Measurements from ENCODE around the gene GNGT2. TPM values are rescaled to one million over a fixed set of nuclear protein-coding genes. Genes with fewer than 3 reads are reported as not detected.

GNGT2 gene
- total RNA-seq, 1 experiment from 2014 or later = not detected

DNA sequence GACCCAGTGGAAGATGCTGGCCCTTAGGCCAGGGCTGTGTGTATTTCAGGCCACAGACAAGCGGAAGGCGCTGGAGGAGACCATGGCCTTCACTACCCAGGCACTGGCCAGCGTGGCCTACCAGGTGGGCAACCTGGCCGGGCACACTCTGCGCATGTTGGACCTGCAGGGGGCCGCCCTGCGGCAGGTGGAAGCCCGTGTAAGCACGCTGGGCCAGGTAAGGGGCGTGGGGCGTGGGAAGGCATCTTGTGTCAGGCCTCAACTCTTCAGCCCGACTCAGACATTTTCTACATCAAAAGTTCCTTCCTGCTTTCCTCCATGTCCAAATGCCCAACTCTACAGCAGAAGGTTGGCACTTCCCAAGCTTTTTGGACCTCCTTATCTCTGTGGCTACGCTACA, 6.1 kb upstream of the GNGT2 start:
- ATAC-seq (no peak), DNase-seq (ENCODE audit: low read depth, low spot score) (no peak)
- TF ChIP-seq, protein P1, sequence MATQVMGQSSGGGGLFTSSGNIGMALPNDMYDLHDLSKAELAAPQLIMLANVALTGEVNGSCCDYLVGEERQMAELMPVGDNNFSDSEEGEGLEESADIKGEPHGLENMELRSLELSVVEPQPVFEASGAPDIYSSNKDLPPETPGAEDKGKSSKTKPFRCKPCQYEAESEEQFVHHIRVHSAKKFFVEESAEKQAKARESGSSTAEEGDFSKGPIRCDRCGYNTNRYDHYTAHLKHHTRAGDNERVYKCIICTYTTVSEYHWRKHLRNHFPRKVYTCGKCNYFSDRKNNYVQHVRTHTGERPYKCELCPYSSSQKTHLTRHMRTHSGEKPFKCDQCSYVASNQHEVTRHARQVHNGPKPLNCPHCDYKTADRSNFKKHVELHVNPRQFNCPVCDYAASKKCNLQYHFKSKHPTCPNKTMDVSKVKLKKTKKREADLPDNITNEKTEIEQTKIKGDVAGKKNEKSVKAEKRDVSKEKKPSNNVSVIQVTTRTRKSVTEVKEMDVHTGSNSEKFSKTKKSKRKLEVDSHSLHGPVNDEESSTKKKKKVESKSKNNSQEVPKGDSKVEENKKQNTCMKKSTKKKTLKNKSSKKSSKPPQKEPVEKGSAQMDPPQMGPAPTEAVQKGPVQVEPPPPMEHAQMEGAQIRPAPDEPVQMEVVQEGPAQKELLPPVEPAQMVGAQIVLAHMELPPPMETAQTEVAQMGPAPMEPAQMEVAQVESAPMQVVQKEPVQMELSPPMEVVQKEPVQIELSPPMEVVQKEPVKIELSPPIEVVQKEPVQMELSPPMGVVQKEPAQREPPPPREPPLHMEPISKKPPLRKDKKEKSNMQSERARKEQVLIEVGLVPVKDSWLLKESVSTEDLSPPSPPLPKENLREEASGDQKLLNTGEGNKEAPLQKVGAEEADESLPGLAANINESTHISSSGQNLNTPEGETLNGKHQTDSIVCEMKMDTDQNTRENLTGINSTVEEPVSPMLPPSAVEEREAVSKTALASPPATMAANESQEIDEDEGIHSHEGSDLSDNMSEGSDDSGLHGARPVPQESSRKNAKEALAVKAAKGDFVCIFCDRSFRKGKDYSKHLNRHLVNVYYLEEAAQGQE (IDR thresholded peaks at IDR 0.05; ENCODE audit: insufficient read depth in 1 of 2, low read depth in 2 of 2, low read length in 1 of 2) = no peak
- TF ChIP-seq TCF7L2 (IDR thresholded peaks at IDR 0.05; ENCODE audit: low read depth, low read length) (no peak), SIN3A (IDR thresholded peaks at IDR 0.05; ENCODE audit: borderline replicate concordance, insufficient read depth, low read depth, low read length) (no peak)
- TF ChIP-seq, protein P2, sequence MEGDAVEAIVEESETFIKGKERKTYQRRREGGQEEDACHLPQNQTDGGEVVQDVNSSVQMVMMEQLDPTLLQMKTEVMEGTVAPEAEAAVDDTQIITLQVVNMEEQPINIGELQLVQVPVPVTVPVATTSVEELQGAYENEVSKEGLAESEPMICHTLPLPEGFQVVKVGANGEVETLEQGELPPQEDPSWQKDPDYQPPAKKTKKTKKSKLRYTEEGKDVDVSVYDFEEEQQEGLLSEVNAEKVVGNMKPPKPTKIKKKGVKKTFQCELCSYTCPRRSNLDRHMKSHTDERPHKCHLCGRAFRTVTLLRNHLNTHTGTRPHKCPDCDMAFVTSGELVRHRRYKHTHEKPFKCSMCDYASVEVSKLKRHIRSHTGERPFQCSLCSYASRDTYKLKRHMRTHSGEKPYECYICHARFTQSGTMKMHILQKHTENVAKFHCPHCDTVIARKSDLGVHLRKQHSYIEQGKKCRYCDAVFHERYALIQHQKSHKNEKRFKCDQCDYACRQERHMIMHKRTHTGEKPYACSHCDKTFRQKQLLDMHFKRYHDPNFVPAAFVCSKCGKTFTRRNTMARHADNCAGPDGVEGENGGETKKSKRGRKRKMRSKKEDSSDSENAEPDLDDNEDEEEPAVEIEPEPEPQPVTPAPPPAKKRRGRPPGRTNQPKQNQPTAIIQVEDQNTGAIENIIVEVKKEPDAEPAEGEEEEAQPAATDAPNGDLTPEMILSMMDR (IDR thresholded peaks at IDR 0.05) = no peak
- BruUV-seq (replicated peaks) = no TSS peak
- intact Hi-C loops (cut with micrococcal nuclease; ENCODE audit: unreplicated experiment) (no loop called here), in situ Hi-C loops (cut with HindIII; ENCODE audit: low pct_unique_long_range_greater_than_20kb, low sequenced_read_pairs) (no loop called here)
- Histone ChIP-seq H3K9me3 (ENCODE audit: control insufficient read depth, insufficient read depth, low read depth, low read length) (no peaks in the 10 kb centered on the region), H3K27ac (ENCODE audit: low read length) (no peak overlapping the region), H3K4me3 (ENCODE audit: low read depth in 2 of 2, low read length in 2 of 2) (no peak overlapping the region), H3K36me3 (ENCODE audit: control insufficient read depth, insufficient read depth, low read length) (no peaks in the 10 kb centered on the region), H3K4me1 (ENCODE audit: control insufficient read depth, insufficient read depth, low read length) (no peaks in the 10 kb centered on the region), H3K27me3 (ENCODE audit: control insufficient read depth, insufficient read depth, low read length) (no peaks in the 10 kb centered on the region; the same call in 1 of the 2 replicates)
- POLR2A ChIA-PET = interaction anchor here (1.1 kb wide), 1 partner anchor 382 kb away, joined by 3 read pairs; no protein-coding TSS in a partner anchor
- CTCF ChIA-PET = no interaction called here

DNA sequence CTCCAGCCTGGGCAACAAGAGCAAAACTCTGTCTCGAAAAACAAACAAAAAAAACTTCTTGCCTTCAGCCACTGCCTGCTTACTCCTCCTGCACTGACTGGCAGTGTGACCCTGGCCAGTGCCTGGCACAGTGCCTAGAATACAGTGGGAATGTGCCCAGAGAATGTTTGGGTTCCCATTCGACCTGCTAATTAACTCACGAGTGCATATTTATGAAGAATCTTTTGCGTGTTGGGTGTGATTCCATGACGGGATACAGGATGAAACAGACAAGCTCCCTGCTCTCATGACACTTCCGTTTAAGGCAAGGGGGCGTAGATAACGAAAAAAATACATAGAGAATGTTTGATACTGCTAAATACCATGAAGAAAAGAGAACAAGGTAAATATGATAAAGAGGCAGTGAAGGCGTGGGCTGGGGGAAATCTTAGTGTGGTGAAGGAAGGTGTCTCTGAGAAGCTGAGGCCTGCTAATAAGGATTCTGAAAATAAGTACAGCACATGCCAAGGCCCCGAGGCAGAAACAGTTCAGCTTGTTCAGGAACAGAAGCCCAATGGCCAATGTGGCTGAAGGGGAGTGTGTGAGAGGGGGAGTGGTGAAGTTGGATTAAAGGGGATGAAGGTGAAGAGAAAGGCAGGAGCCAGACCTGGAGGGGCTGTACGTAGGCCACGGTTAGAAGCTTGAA, 4.4 kb upstream of the GNGT2 start:
- Histone ChIP-seq H3K4me3 (ENCODE audit: low read depth in 2 of 2, low read length in 2 of 2) (no peak overlapping the region), H3K4me1 (ENCODE audit: control insufficient read depth, insufficient read depth, low read length) (no peaks in the 10 kb centered on the region), H3K36me3 (ENCODE audit: control insufficient read depth, insufficient read depth, low read length) (no peaks in the 10 kb centered on the region), H3K27me3 (ENCODE audit: control insufficient read depth, insufficient read depth, low read length) (peaks cover 4% of the 10 kb centered on the region; the same call in 1 of the 2 replicates), H3K9me3 (ENCODE audit: control insufficient read depth, insufficient read depth, low read depth, low read length) (no peaks in the 10 kb centered on the region), H3K27ac (ENCODE audit: low read length) (no peak overlapping the region)
- CTCF ChIA-PET = interaction anchor here (0.6 to 0.9 kb wide), 2 partner anchors 12 to 13 kb away, joined by 3 read pairs; no protein-coding TSS in a partner anchor
- intact Hi-C loops (cut with micrococcal nuclease; ENCODE audit: unreplicated experiment) (no loop called here), in situ Hi-C loops (cut with HindIII; ENCODE audit: low pct_unique_long_range_greater_than_20kb, low sequenced_read_pairs) (no loop called here)
- DNase-seq (ENCODE audit: low read depth, low spot score) (no peak), ATAC-seq (no peak)
- no TSS peak for BruUV-seq (replicated peaks)
- POLR2A ChIA-PET = interaction anchor here (0.9 kb wide), 1 partner anchor 55 kb away, joined by 6 read pairs; no protein-coding TSS in a partner anchor
- no peak for TF ChIP-seq SIN3A (IDR thresholded peaks at IDR 0.05; ENCODE audit: borderline replicate concordance, insufficient read depth, low read depth, low read length)
- TF ChIP-seq, protein P2 (IDR thresholded peaks at IDR 0.05) = no peak
- TF ChIP-seq POLR2AphosphoS5 (IDR thresholded peaks at IDR 0.05; ENCODE audit: low read depth, low read length) = no peak
- TF ChIP-seq, protein P1 (IDR thresholded peaks at IDR 0.05; ENCODE audit: insufficient read depth in 1 of 2, low read depth in 2 of 2, low read length in 1 of 2) = no peak
- no peak for TF ChIP-seq TCF7L2 (IDR thresholded peaks at IDR 0.05; ENCODE audit: low read depth, low read length)
